Vagina (tissue), 2 donors: ENCODE data around the gene SOCS3.

ENCODE experiments used
- CTCF ChIP-seq, 3 experiments: fragments of 450-650 bp in 2 of 3; fragments of 200-600 bp in 1 of 3; sonication (generic) in 1 of 3; IDR thresholded peaks; one replicate each; pipeline ENCODE4 v1.5.1; 2017 to 2019; ENCODE audit warnings: antibody characterized with exemption in 3 of 3, mild to moderate bottlenecking in 2 of 3, moderate library complexity in 2 of 3
- POLR2AphosphoS5 ChIP-seq, 2 donors: sonication (generic); formaldehyde crosslinking; IDR thresholded peaks; one replicate each; pipeline ENCODE4 v1.9.0; 2017; ENCODE audit warnings: antibody characterized with exemption in 2 of 2, mild to moderate bottlenecking in 2 of 2, low read depth in 1 of 2; ENCODE audit not compliant: insufficient read depth in 1 of 2

DNA sequence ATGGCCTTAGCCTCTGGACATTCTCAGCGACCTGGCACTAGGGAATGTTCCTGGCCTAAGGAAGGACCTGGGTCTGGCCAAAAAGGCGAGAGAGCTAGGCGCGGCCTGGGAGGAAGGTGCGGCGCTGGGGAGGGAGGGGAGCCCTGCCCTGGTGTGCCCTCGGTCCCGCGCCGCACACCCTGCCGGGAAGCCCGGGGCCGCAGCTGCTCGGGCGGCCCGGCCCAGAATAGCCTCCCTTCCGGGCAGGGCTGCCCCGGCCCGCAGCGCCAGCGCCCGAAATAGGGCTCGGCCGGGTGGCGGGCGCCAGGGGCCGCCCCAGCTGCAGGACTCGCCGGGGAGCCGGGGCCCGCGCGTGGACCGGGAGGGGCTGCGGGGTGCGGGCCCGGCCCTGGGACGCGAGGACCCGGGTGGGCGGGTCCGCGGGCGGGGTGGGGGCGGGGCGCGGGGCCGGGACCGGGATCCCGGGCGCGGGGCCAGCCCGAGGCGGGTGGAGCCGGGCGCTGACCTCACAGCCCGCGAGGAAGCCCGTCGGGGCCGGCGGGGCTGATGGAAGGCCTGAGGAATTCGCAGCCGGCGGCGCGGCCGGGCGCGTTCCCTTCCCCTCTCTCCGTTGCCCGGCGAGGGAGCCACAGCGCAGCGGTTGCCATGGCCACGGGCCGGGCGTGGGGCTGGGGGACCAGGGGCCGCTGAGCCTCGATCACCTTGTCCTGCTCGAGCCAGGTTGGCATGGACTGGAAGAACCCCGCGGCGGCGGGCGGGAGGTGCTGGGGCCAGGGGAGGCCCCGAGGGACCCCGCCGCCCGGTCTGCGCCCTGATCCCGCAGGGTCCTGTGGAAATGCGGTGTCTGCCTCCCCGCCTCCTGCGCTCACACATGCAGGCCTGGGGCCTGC is 18.1 kb downstream of the SOCS3 start:
- TF ChIP-seq CTCF (IDR thresholded peaks at IDR 0.05) = no peak
- no peak for TF ChIP-seq POLR2AphosphoS5 (IDR thresholded peaks at IDR 0.05; ENCODE audit: insufficient read depth in 1 of 2, low read depth in 1 of 2)
